ENCODE measurements around the gene COPS8. TPM values are rescaled to one million over a fixed set of nuclear protein-coding genes. Genes with fewer than 3 reads are reported as not detected.
A peak's percentile ranks its signal among the peaks of the same experiment; 100 is the strongest.

The COPS8 gene
- total RNA-seq, 2 experiments from 2014 or later = 67.8 to 69.2 TPM

DNA sequence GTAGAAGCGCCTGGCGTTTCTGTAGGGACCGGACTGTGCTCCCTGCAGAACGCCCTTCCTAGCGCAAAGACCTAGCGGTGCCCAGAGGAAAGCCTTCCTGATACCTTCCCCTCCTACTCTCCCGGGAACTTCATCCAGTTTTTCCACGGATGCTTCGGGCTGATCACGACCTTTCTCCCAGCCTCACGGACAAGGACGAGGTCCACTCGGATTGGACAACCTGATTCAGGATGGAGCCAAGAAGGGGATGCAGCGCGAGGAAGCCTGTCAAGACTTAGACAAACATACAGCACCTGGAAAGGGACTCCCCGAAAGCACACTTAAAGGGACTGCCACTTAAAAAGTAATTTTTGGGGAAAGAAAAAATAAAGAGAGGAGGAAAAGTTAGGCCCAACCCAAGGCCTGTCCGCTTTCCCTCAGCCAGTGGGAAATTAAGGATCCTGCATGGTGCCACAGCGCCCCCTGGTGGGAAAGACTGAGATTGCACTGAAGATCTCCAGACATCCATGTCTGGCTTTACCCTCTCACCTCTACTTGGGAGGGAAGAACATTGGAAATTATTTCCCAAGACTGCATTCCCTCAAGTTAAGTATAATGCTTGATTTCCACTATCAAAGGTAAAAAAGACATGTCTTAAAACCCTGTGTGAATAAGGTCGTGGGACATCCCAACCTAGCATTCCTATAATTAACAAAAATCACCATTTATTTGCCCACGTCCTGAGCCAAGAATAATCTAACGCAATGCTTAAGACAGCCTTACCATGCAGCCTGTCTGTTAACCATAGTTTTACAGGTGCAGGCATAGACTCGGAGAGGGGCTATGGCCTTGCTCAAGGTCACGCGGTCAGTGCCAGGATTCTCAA lies 13.4 kb upstream of the COPS8 start:
- Mint-ChIP-seq H3K27ac (no peak overlapping the region), H3K36me3 (ENCODE audit: low read depth) (no peaks in the 10 kb centered on the region), H3K4me3 (no peak overlapping the region), H3K4me1 (ENCODE audit: low read depth) (no peaks in the 10 kb centered on the region), H3K27me3 (ENCODE audit: low read depth) (no peaks in the 10 kb centered on the region), H3K9me3 (no peaks in the 10 kb centered on the region)
- intact Hi-C loops (cut with micrococcal nuclease) = loop anchor here (1.0 to 5.0 kb wide), 4 partner anchors 505 to 729 kb away; partner anchors contain the start of gene ACKR3
- peak; percentile 82 for DNase-seq
- CTCF ChIA-PET = interaction anchor here (0.8 to 1.5 kb wide), 5 partner anchors 146 to 719 kb away, joined by 3 to 6 read pairs (median 3); no protein-coding TSS in a partner anchor

DNA sequence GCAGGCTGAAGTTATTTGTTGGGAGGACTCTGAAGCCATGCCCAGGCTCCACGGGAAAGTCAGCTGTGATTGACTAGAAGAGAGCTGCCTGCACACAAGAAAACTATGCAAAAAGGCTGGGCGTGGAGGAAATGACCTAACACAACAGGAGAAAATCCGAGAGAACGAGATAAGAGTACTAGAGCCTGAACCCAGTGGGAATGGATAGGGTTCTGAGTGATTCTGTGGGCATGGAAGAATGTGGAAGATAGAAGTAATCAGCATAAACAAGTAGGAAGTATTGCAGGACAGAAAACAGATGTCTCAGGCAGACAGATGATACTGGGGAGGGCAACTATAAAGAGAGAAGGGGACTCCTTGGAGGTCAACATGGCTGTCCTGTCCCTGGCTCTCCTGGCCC lies 12.1 kb upstream of the COPS8 start:
- Mint-ChIP-seq H3K9me3 (no peaks in the 10 kb centered on the region), H3K4me1 (ENCODE audit: low read depth) (no peaks in the 10 kb centered on the region), H3K36me3 (ENCODE audit: low read depth) (no peaks in the 10 kb centered on the region), H3K4me3 (no peak overlapping the region), H3K27ac (no peak overlapping the region), H3K27me3 (ENCODE audit: low read depth) (no peaks in the 10 kb centered on the region)
- intact Hi-C loops (cut with micrococcal nuclease) = loop anchor here (2.0 to 5.0 kb wide), 3 partner anchors 506 to 721 kb away; partner anchors contain the start of gene ACKR3
- CTCF ChIA-PET = interaction anchor here (1.0 to 1.5 kb wide), 3 partner anchors 560 to 720 kb away, joined by 3 to 6 read pairs (median 3); no protein-coding TSS in a partner anchor
- DNase-seq = no peak

DNA sequence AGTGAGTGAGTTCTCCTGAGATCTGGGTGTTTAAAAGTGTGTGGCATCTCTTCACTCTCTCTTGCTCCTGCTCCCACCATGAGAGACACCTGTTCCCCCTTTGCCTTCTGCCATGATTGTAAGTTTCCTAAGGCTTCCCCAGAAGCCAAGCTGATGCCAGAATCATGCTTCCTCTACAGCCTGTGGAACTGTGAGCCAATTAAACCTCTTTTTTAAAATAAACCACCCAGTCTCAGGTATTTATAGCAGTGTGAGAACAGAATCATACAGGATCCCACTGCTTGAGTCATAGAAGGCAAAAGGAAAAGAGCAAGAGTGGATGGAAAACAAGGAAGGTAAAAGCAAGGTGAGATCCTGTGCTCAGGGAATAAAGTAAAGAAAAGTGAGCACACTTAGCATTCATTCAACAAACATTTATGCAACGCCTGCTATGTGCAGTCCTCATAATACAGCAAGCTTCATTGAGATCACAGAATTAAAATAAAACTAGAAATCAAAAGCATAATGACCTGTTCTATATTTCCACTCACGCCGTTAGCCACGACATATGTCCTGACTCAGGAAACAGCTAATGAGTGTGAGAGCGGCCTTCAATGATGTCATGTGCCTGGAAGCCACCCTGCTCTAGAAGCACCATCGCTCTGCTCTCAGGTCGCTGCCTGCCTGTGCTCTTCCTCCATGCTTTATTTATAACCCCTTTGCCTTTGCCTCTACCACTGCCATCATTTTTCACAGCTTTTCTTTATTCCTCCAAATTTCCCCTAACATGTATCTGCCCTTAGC lies 11.3 kb upstream of the COPS8 start:
- Mint-ChIP-seq H3K9me3 (no peaks in the 10 kb centered on the region), H3K4me3 (no peak overlapping the region), H3K4me1 (ENCODE audit: low read depth) (no peaks in the 10 kb centered on the region), H3K27me3 (ENCODE audit: low read depth) (no peaks in the 10 kb centered on the region), H3K27ac (no peak overlapping the region), H3K36me3 (ENCODE audit: low read depth) (no peaks in the 10 kb centered on the region)
- DNase-seq = no peak
- intact Hi-C loops (cut with micrococcal nuclease) = loop anchor here (5.0 kb wide), 1 partner anchor 507 kb away; the partner anchor contains the start of gene ACKR3
- CTCF ChIA-PET = interaction anchor here (1.1 to 1.2 kb wide), 3 partner anchors 11 to 14 kb away, joined by 3 to 12 read pairs (median 4); partner anchors contain the start of gene COPS8

DNA sequence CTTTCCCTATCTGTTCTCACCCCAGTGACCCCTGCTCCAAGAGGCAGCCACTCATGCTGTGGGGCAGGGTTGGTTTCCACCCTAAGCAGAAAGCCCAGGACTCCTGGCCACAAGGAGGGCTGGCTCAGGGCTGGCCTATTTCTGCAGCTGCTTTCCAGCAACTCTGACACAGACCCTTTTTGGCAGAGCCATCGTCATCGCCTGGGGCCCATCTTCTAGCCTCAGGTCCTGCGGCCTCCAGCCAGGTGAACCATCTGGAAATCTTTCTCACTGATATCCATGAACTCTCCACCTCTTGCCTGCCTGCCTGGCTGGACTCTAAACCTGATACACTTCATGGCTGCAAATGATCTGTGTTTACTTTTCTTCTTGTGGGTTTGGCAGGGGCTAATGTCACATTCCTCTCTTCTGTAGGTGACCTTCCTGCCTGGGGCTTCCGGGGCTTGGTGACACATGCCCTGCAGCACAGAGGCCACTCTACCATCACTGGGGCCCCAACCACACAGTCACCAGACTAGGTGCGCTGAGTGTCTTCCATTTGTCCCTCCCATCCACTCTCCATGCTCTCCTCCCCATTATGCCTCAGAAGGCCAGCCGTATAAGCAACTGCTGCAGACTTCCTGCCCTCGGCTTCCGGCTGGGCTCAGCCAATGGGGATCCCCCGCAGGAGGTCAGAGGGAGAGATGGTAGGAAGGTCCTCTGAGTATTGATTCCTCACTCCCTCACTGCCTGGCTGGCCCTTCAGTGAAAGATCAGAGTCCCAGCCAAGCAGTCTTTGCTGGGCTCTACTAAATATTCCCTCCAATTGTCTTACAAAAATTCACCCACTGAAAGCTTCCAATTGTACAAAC lies 9.7 kb upstream of the COPS8 start:
- Mint-ChIP-seq H3K27me3 (ENCODE audit: low read depth) (no peaks in the 10 kb centered on the region), H3K9me3 (no peaks in the 10 kb centered on the region), H3K27ac (no peak overlapping the region), H3K36me3 (ENCODE audit: low read depth) (no peaks in the 10 kb centered on the region), H3K4me1 (ENCODE audit: low read depth) (no peaks in the 10 kb centered on the region), H3K4me3 (no peak overlapping the region)
- no peak for DNase-seq
- CTCF ChIA-PET = interaction anchor here (0.6 to 1.1 kb wide), 3 partner anchors 10 to 560 kb away, joined by 3 to 12 read pairs (median 4); partner anchors contain the start of gene COPS8
- intact Hi-C loops (cut with micrococcal nuclease) = no loop called here

DNA sequence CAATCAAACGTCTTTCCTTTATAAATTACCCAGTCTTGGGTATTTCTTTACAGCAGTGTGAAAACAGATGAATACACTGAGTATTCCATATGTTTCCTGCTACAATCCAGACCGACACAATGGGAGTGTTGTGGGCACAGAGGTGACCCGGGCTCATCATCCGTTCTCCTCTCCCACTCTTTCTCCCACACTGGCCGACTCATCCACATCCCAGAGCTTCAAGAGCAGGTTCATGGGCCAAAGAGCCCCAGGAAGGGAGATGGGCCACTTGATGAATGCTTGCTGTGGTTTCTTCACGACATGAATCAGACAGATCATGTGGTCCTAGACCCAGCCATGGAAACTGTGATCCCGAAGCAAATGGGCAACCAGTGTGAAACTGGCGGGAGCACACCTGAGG lies 4.1 kb upstream of the COPS8 start:
- H3K4me1 Mint-ChIP-seq (ENCODE audit: low read depth) = peaks cover 15% of the 10 kb centered on the region
- intact Hi-C loops (cut with micrococcal nuclease) = no loop called here
- CTCF ChIA-PET = no interaction called here
- H3K4me3 Mint-ChIP-seq = no peak overlapping the region
- H3K27me3 Mint-ChIP-seq (ENCODE audit: low read depth) = no peaks in the 10 kb centered on the region
- no peak for DNase-seq
- H3K27ac Mint-ChIP-seq = no peak overlapping the region
- no peaks in the 10 kb centered on the region for H3K9me3 Mint-ChIP-seq
- peaks cover 3% of the 10 kb centered on the region for H3K36me3 Mint-ChIP-seq (ENCODE audit: low read depth)

DNA sequence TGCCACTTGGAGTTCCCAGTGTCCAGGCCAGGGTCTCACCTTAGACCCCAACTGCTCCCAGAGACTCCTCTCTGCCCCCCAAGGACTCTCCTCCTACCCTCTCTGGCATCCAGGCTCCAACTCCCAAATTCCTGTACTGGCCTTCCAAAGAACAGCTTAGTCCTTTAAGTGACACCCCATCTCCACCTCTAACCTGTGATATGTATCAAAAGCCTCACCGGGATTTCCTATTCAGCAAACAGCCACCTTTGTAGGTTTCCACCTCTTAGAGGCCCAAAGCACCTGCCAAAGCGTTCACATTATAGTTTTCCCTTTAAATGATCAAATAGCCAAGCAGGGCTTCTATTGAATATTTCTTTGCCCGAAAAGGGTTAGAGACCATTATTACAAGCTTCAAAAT lies 2.7 kb upstream of the COPS8 start:
- no peak for DNase-seq
- CTCF ChIA-PET = no interaction called here
- no peaks in the 10 kb centered on the region for H3K27me3 Mint-ChIP-seq (ENCODE audit: low read depth)
- no peak overlapping the region for H3K27ac Mint-ChIP-seq
- no peaks in the 10 kb centered on the region for H3K9me3 Mint-ChIP-seq
- peaks cover 22% of the 10 kb centered on the region for H3K4me1 Mint-ChIP-seq (ENCODE audit: low read depth)
- intact Hi-C loops (cut with micrococcal nuclease) = no loop called here
- peaks cover 3% of the 10 kb centered on the region for H3K36me3 Mint-ChIP-seq (ENCODE audit: low read depth)
- no peak overlapping the region for H3K4me3 Mint-ChIP-seq

DNA sequence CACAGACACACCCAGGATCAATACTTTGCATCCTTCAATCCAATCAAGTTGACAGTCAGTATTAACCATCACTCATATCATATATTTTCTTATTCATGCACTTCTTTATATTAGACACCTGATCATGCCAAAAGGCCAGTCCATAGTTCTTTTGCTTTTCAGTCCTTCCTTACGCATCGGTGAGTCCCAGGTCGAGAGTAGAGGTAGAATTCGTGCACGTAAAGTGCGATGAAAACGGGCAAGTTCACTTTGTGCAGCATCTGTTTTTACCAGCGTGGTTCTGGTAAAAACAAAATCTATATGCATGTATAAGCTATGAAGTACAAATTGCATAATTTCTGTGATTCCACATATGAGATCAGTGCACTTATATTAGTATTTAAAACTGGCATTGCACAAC lies 1.2 kb upstream of the COPS8 start:
- CTCF ChIA-PET = interaction anchor here (2.1 kb wide), 1 partner anchor 9 kb away, joined by 12 read pairs; no protein-coding TSS in a partner anchor
- DNase-seq = no peak
- Mint-ChIP-seq H3K4me3 (peak overlapping the region; percentile 97), H3K9me3 (no peaks in the 10 kb centered on the region), H3K27me3 (ENCODE audit: low read depth) (no peaks in the 10 kb centered on the region), H3K4me1 (ENCODE audit: low read depth) (peaks cover 24% of the 10 kb centered on the region), H3K36me3 (ENCODE audit: low read depth) (peaks cover 3% of the 10 kb centered on the region), H3K27ac (no peak overlapping the region)
- intact Hi-C loops (cut with micrococcal nuclease) = loop anchor here (2.0 kb wide), 1 partner anchor 44 kb away; no protein-coding TSS in a partner anchor

DNA sequence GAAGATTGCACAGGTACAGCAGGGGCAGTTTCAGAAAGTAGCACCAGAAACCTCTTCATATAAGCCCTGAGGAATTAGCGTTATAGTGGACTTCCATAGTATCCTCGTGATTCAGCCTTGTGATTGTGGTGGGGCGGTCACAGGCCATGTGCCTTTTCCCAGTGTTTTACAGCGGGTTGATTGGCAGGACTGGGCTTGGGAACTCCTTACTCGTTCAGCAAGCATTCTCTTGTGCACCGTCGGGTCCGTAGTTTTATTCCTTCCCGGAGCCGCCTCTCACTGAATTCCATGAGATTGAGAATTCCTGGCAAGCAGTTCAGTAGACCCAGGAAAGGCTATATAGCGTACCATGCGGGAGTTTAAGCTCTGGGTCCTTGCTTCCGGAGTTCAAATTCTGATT lies 5.2 kb downstream of the COPS8 start:
- H3K27me3 Mint-ChIP-seq (ENCODE audit: low read depth) = no peaks in the 10 kb centered on the region
- peaks cover 11% of the 10 kb centered on the region for H3K4me1 Mint-ChIP-seq (ENCODE audit: low read depth)
- intact Hi-C loops (cut with micrococcal nuclease) = no loop called here
- no peak overlapping the region for H3K4me3 Mint-ChIP-seq
- no peaks in the 10 kb centered on the region for H3K9me3 Mint-ChIP-seq
- H3K27ac Mint-ChIP-seq = no peak overlapping the region
- no peak for DNase-seq
- CTCF ChIA-PET = no interaction called here
- peaks cover 13% of the 10 kb centered on the region for H3K36me3 Mint-ChIP-seq (ENCODE audit: low read depth)

DNA sequence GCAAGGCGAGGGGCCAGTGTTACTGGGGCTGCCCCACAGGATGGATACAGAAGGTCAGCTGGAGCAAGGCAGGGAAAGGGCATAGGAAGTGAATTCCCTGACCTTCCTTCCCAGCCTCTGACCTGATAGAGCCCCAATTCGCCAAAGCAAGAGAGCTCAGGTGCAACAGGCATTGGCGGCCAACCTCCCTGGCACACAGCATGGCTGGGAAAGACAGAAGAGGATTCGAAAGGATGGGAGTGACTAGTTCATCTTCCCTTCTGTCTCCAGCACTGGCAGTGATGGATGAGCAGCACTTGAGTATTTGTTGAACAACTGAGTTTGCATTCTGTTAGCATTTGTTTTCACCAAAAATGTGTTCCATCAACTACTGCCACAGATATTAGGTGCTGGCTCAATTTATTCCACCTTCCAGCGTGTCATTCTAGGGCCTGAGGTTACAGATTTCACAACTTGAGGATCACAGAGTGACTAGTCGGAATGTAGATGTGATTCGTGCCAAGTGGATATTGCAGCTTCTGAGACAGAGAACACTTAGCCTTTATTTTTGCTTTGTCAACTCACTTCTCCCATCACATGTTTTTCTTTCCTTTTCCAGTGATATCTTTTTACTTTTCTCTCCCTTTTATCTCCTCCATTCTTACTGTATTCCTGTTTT lies 6.2 kb downstream of the COPS8 start:
- Mint-ChIP-seq H3K4me1 (ENCODE audit: low read depth) (peaks cover 8% of the 10 kb centered on the region), H3K36me3 (ENCODE audit: low read depth) (peaks cover 22% of the 10 kb centered on the region), H3K27ac (no peak overlapping the region), H3K9me3 (no peaks in the 10 kb centered on the region), H3K27me3 (ENCODE audit: low read depth) (no peaks in the 10 kb centered on the region), H3K4me3 (no peak overlapping the region)
- intact Hi-C loops (cut with micrococcal nuclease) = no loop called here
- CTCF ChIA-PET = no interaction called here
- DNase-seq = no peak

DNA sequence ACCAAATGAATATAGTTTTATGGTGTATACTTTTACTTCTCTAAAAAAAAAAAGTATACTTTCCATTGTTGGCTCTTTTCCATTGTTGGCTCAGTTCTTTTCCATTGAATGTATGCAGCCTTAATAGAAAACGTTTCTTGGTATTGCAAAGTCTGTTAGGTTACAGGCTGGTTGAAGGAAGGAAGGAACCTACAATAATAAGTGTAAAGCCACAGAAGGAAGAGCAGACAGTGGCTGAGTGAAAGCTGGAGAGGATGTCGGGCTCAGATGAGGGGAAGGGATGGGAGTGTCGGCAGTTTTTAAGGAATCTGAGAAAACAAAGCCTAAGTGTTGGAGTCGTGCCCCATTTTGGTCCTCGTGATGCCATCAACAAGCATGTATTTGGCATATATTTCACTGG lies 6.8 kb downstream of the COPS8 start:
- peaks cover 24% of the 10 kb centered on the region for H3K36me3 Mint-ChIP-seq (ENCODE audit: low read depth)
- CTCF ChIA-PET = no interaction called here

DNA sequence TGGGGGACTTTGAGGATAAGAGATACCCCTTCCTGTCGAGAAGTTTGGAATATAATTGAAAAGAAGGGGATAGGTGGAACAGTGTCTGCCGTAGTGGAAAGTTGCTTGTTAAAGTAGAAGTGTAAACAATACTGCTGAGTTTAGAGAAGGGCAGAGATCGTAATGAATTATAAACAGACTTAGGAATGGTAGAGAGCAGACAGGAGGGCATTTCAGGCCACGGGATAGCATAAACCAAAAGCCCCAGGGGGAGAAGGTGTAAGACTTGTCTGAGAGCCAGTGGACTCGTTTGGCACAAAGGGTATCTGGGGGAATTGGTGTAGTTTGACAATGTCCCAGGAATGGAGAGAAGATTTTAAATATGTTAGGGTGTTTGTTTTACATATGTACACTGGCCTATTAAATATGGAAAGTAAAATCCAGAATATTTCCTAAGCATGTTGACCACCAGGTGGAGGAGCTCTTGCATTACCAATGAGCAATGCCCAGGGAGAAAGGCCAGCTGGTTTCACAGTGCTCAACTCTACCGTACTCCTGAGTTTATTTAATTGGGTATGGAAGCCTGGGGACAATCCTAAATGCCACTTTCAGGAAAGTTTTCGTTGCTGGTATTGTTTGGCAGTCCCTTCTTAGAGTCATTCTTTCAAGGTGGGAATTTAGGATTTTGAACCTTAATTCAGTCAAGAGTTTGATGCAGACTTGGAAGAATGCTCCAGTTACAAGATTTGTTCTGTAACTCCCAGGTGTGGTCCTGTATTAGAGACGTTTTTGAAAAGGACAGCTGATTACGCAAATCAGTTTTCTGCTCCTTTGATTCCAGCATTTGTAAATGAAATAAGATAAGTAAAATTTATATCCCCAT lies 7.5 kb downstream of the COPS8 start:
- intact Hi-C loops (cut with micrococcal nuclease) = no loop called here
- CTCF ChIA-PET = no interaction called here
- Mint-ChIP-seq H3K4me3 (no peak overlapping the region), H3K27ac (peak overlapping the region; percentile 4), H3K9me3 (no peaks in the 10 kb centered on the region), H3K4me1 (ENCODE audit: low read depth) (peaks cover 3% of the 10 kb centered on the region), H3K27me3 (ENCODE audit: low read depth) (no peaks in the 10 kb centered on the region), H3K36me3 (ENCODE audit: low read depth) (peaks cover 24% of the 10 kb centered on the region)
- DNase-seq = no peak

More for the DNA sequence above, 6.8 kb downstream of the COPS8 start:
- intact Hi-C loops (cut with micrococcal nuclease) = no loop called here
- H3K27me3 Mint-ChIP-seq (ENCODE audit: low read depth) = no peaks in the 10 kb centered on the region
- H3K4me3 Mint-ChIP-seq = no peak overlapping the region
- H3K4me1 Mint-ChIP-seq (ENCODE audit: low read depth) = peaks cover 5% of the 10 kb centered on the region
- H3K9me3 Mint-ChIP-seq = no peaks in the 10 kb centered on the region
- DNase-seq = no peak
- peak overlapping the region; percentile 4 for H3K27ac Mint-ChIP-seq
